Measurements from ENCODE around the gene ARVCF.

DNA sequence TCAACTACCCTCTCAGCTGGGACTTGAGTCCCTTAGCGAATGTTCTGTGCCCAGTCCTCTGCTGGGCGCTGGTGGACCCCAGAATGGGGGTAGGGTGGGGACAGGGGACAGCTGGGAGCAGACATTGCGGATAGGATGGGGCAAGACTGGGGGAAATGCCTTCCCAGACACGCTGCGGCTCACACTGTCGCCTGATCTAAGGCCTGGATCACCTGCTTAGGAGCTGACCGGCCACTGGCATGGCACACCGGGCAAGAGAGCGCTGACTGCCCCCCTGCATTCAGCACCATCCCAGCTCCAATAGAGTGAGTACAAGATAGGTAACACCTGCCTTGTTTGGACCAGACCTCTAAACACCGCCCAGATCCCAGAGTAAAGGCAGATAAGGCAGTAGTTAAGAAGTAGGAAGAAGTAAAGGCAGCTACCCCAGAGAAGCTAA lies 1.4 kb downstream of the ARVCF start:
- TF ChIP-seq, protein P1, sequence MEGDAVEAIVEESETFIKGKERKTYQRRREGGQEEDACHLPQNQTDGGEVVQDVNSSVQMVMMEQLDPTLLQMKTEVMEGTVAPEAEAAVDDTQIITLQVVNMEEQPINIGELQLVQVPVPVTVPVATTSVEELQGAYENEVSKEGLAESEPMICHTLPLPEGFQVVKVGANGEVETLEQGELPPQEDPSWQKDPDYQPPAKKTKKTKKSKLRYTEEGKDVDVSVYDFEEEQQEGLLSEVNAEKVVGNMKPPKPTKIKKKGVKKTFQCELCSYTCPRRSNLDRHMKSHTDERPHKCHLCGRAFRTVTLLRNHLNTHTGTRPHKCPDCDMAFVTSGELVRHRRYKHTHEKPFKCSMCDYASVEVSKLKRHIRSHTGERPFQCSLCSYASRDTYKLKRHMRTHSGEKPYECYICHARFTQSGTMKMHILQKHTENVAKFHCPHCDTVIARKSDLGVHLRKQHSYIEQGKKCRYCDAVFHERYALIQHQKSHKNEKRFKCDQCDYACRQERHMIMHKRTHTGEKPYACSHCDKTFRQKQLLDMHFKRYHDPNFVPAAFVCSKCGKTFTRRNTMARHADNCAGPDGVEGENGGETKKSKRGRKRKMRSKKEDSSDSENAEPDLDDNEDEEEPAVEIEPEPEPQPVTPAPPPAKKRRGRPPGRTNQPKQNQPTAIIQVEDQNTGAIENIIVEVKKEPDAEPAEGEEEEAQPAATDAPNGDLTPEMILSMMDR (IDR thresholded peaks at IDR 0.05; ENCODE audit: low read depth, low read length, poor library complexity, severe bottlenecking) = no peak
- no peak for TF ChIP-seq EZH2phosphoT487 (IDR thresholded peaks at IDR 0.05; ENCODE audit: borderline replicate concordance, low read length)
